NCI-H2227 treated with DMSO at 0.1 percent for 48 hours (cell line): ENCODE measurements around the gene UST.
"Not testable (repeated sequence)": the region's sequence is repeated elsewhere in the genome, so short reads cannot be mapped to it uniquely, and the experiment has no call there.

Experiments
- DNase-seq: peaks from one replicate; lab custom pipeline; 2025; lab: John Stamatoyannopoulos, UW

UST gene

DNA sequence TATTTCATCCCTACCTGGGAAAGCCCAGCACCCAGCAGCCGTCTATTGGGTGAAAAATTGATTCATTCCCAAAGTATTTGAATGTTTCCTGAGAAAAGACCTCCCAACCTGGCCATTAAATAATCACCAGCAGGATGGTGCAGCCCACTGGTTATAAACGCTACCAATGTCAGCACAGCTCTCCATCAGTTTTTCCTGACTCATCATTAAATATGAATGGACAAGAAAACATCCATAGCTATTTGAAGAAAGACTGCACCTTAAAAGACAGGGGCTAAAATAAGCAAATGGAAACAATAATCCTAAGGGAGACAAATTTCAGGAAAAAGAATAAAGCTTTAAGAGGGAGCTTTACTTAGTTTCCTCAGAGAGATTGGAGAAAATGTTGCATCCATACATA lies 261.9 kb downstream of the UST start:
- DNase-seq = no peak

DNA sequence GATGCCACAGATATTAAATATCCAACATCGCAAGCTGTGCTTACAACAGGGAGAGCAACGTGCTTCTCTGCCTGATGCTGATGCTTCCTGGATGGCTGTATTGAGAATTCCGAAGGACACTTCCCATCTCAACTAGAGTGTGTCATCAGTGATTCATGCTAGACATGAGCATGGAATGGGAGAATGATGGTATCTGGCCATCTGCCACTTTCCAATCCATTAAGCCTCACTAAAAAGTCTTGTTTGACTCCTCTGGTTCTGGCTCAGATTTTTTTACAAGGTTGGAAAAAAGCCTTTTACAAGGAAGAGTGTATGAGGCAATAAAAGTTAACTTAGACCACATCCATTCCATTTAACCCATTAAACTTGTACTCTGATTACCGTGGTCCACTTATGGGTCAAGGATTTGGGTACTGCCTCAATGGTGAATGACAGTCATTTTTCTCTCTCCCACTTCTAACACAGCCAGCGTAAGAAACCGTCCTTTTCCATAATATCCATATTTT lies 265.3 kb downstream of the UST start:
- no peak for DNase-seq

DNA sequence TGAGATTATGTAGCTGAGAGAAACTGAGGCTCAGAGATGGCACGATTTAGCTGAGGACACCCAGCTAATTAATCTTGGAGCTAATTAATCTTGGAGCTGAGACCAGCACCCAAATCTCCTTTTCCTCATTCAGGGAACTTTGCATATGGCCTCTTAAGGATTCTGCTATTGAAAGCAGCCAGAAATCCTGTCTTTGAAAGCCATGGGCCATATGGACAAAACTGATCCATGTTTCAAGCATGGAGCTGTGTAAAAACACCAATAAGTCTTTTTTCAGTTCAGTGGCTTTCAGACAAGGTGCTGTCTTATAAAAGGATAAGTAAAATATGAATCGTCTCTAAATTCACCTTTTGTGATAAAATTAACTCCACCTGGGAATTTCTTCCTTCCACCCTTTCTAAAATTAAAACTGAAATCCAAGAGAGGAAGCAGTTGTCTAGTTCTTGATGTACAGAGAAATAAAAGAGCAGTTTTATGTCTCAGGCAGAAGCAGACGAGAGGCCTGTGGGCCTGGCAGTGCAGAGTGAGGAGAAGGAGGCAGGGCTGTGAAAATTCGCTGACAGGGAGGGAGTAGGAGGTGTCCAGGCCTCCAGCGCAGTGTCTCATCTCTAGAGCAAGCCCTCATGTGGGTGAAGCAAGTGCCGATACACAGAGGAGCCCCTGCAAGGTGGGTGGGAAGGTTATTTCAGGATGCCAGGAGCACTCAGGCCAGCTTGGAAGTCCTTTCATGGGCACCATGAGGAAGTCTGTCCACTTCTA lies 266.9 kb downstream of the UST start:
- no peak for DNase-seq

DNA sequence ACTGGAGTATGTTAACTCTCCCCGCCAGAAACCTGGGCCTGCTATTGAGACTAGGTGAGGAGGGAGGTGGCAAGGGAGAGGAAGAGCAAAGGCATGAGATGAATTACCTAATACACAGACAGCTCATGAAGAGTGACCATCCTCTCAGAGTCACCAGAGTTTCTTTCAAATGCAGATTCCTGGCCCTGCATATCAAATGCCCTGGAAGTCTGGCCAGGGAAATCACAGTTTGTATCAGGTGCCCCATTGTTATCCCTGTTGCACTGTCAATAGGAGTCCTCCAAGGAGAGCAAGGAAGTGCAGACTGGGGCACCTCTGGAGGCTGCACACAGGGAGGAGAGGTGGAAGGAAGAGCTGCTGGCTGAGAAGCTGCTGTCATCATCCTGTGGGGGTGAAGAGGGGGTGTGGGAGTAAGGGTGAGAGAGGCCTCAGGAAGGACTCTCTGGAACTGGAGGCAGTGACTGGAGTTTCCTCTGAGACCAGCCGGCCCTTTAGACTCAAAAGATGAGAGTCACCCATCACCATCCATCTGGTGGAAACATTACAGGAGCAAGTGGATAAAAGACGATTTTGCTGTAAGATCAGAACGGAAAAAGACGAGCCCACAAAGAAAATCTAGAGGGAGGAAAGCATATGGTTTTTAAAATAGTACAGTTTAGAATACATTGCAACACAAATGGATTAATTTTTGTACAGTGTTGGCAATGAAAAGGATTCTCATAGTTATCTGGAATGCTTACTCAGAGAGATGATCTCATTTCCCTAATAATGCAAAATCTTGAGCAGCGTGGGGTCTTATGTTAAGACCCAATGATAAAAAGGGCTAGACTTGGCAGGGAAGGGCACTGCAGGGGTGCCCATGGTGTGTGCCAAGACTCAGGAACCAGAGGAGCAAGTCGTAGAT lies 268.1 kb downstream of the UST start:
- no peak for DNase-seq

DNA sequence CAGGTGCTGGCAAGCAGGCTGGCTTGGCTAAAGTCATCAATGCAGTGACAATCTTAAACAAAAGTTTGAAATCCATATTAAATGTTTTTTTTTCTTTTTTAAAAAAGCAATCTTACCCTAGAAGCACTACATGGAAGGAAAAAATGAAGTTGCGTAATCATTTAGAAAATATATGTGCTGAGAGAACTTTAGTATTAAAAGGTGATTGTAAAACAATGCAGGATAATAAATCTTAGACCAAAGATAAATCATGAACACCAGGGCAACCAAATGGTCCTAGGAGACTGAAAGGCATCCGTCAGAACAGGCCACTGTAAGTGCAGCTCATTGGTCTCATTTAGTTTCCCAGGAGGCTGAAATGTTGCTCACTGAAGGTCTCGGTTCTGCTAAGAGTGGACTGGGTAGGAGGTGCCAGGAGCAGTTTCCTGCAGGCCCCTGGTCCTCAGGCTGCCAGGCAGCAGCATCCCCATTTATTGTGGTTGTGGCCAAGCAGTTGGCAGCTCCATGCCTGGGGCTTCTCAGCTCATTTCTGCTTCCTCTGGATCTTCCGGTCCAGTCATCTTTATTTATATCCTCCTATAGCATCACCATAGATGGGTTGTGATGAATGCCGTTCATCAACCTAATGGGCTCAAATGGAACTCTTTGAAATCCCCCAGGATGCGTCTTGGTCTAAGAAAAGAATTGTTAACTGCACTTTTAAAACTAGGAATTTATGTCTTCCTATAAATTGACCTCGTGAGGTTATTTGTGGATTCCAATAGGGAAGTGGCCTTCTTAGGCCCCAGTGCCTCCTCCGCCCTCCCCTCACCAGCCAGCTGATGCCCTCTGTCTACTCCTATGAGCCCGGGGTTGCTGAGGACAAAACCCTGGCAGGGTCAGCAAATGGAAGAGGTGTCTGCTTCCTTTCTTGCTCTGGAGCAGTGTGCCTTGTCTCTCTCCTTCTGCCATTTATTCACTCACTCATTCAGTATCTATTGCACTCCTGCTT lies 269.0 kb downstream of the UST start:
- no peak for DNase-seq

DNA sequence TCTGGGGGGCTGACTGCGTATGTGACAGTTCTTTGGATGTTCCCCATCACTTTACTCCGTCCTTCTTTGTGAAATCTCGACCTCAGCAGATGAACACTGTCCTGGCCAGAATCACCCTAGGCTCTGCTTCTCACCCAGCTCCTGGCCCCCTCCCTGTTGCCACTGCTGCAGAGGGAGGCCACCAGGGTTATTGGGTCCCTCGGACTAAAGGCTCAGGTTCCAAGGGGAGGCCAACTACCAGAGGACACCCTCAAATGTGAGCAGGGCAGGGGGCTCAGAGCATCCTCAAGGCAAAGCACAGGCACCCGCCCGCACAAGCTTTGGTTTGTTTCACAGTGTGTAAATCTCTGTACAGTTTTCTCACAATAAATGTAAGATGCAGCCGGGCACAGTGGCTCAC lies 269.9 kb downstream of the UST start:
- DNase-seq = no peak

DNA sequence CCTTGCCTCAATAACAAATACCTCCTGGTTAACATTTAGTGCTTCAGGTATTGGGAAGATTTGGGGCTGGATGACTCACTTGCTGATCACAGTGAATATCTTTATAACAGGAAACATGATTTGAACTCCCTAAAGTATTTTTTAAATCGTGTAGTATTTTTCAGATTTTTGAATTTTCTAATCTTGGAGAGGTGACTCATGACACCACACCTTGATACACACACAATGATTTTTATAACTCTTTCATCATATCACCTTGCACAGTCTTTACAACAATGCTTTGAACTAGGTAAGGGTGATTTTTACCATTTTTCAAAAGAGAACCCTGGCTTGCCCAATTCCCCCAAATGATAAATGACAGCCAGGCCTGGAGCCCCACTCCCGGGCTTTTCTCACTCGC lies 273.5 kb downstream of the UST start:
- DNase-seq = no peak

DNA sequence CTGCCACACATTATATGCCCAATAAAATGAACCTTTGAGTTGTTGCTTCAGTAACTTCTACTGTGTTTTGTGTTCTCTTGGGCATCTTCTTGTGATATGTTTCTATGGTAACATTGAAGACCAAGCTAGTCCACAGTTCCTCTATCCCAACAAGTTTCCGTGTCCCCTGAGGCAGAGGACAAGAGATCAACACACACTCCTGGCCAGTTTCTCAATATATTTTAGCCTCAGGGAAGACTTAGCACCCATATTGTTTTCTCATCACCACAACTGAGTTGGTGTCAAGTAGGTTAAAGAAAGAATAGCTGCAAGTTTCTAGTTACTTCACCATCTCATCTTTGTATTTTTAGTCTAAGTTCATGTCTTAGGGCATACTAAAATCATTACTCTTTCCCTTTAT lies 277.5 kb downstream of the UST start:
- no peak for DNase-seq

DNA sequence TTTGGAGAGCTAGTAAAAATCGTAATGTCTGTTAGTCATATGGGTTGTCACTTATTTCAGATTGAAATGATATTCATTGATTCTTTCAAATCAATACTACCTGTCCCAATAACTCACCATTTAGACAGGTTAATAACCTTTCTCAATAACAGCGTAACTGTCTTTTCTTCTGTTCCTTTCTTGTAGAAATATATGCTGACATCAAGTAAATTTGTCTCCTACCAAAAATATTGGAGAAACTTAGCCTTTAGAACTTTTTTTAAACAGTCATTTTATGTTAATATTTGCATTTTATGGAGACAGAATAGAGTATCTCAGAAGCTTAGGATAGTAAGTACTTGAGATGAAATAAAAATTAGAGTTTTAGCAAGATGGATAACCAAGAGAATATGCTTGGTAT lies 278.2 kb downstream of the UST start:
- DNase-seq = no peak

DNA sequence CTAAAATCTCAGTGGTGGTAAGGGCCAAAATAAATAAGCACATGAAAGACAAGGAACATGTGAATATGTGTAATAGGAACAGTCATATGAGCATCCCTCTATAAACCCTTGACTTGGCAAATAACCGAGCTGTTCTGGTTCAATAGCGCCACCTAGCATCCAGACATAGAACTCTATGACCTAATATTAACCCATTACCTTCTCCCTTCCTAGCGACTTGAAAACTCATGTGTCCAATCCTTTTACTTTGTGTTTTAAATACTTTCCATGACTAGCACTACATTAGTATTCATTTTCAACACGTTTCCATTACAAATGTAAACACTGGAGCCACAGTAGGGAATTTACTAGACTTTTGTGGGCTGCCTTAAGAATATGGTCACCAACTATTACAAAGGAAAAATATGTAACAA lies 279.7 kb downstream of the UST start:
- DNase-seq = no peak

DNA sequence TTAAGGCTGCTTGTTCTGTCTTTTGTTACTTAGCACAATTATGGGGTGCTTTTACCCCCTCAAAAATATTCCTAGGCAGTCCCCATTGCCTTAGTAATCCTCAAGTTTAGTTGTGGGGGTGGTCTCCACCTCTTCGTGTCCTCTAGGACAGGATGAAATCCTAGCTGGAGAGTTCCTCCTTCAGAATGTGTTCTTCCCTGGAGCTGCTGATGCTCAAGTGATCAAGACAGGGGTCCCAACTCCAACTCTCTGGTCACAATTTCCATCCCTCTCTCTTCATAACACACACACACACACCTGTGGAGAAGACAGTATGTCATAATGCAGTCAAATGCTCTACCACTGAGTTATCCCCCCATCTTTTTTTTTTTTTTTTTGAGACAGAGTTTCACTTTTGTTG lies 280.7 kb downstream of the UST start:
- no peak for DNase-seq

DNA sequence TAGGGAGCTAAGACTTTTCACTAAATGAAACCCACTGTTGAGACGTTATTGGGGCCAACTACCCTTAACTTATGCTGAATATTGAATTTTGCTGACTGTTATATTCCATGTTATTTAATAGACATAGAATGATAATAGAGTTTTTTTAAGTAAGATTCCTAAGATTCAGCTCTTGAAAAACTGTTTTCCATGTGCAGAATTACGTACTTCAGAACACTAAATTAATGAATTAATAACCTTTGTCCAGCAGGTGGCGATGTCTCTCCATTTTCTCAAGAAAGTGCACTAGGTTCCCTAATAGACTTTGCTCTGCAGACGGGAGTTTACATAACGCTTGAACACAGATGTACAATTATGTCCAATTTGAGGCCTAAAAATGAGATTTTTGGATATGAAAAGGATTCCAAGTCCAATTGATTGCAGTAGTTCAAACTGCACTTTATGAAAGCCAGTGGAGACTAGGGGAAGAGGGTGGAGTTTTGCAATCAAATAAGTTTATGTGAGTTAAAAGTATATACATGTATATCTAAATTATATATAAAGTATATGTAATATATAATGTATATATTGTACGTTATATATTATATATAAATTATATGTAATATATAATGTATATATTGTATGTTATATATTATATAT lies 282.1 kb downstream of the UST start:
- DNase-seq = peak; percentile 80

DNA sequence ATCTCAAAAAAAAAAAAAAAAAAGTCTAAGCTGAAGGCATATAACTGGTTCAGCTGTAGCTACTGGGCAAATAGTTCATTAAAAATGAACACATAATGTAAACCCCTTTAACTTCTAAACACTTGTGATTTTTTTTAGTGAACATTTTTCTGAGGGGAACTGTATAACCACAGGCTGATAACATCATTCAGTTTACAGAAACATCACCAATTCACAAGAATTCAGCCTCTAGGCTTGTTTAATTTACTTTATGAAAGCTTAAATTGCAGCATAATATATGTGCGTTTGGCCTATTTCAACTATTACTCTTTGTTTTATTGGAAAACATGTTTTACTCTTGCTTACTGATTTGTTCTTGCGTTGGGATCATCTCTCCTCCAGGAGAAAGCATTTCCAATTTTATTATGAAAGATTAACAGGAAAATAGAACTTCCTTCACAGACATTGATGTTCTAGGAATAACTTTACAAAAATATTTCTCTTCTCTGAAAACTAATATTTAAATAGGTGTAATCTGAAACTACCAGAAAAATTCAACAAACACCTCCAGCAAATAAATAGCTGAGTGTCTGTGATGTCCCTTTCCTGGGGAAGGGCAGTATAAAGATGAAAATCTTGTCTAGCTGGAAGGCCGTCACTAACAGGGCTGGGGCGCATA lies 284.5 kb downstream of the UST start:
- DNase-seq = no peak

DNA sequence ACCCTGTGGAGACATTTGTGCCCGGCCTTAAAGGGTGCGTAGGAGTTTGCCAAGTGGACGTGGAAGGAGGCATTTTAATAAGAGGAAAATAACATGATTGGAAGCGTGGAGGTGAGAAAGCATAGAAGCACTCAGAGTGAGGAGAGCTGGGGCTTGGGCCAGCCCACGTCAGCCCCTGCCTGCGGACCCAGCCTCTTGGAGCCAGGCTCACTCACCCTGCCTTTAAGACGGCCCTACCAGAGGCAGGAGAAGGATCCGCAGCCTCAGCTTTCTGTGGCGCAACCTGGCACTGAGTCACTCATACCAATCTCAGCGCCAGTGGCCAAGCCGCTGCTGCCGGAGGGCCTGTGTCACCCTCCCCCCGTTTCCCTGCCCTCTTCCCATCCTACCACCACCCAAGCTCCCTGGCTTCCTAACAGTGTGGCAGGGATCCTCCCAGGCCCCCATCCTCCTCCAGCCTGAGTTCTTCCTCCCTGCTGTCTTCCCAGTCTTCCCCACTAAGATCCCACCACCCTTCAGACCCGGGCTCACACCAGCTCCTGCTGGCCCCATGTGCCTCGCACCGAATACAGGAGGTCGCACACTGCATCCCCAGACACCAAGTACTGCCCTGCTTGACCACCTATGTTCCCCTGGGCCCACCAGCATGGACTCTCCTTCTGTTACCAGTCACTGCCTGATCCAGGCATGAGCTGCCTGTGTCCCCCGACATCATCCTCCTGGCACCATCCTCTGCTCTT lies 285.2 kb downstream of the UST start:
- DNase-seq = no peak

DNA sequence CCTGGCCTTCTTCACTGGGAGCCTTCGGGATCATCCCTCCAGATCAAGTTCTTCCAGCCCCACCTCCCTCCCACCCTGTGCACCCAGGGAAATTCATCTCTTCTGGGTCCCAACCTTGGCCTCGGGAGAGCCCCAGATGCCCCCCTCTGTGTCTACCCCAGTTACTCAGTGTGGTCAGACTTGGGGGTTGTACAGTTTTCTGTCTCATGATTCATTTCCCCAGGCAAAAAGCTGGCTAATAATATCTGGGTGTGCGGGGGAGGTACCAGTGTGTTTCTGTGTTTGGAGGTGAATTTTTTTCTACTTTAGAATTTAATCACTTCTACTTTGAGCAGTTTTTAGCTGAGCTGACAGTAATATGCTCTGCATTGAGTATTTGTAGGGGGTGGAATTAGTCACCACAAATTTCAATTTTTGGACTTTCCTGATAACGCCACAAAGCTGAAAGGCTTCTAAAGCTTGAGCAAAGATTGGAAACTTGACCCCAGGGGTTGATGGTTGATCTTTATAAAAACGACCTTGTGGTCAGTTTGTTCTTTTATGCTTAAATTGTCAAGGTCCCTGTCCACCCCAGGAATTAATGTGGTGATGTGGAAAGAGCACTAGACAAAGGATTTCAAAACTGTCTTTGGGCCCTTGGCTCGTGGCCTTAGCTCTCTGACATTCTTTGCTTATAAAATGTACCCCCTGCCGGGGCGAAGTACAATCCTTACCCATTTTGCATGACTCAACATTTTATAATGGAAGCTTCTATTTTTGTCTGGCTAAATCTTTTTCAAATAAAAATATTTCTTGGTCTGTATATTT lies 286.0 kb downstream of the UST start:
- no peak for DNase-seq

DNA sequence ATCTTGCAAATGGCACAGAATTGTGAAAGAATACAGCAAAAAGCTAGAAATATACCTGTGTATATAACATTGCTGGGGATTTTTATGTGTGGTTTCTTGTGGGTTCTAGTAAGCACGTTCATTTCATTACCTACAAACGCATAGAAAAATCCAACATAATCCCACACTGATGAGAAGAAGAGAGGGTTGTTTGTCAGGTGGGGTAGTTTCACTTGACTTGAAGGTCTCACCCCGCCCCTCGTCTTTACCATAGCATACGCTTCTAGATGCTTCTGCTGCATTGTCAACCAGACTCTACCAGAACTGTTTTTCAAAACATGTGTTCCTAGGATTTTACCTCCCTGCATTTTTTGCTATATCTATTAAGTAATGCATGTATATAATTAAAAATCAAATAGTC lies 286.6 kb downstream of the UST start:
- DNase-seq = no peak

DNA sequence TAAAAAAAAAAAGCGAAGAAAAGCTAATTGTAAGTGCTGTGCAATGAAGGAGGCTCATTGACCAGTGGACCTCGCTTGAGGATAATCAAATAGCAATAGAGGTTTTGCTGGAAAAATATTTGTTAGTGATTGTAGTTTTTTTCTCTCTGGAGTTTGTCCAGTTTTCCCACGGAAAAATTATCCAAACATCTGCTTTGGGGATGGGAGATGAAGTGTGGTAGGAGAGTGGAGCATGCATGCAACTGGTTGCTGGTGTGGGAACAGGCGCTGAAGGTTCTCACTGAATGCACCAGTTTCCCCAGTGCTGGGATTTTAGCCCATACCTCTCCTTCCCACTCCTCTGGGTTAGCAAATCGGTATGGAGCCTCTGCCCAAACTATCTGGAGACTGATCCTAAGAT lies 288.9 kb downstream of the UST start:
- no peak for DNase-seq

DNA sequence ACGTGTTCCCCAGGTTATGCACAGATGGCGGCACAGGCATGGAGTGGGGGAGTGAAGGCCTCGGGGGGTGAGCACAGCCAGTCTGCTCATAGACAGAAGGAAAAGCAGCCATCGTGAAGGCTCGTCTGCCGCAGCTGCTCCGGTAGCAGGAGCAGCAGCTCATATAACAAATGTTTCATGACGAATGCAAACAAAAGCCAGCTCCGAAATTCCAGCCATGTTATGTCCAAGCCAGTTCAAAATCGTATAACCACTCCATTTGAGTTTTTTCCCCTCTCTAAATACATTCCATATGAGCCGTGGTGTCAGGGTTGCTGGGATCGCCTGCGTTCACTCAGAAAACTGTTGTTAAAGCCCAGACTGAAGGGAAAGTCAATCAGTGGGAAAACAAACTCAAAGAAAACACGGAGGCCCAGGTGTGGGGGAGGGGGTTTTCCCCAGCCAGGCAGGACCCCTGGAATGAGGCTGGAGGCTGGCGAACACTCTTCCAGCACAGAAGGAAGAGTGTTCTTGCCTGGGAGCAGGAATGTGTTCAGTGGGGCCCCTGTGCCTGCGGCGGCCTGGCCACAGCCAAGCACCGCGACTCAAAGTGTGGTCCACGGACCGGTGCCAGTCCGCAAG lies 290.3 kb downstream of the UST start:
- DNase-seq = no peak

DNA sequence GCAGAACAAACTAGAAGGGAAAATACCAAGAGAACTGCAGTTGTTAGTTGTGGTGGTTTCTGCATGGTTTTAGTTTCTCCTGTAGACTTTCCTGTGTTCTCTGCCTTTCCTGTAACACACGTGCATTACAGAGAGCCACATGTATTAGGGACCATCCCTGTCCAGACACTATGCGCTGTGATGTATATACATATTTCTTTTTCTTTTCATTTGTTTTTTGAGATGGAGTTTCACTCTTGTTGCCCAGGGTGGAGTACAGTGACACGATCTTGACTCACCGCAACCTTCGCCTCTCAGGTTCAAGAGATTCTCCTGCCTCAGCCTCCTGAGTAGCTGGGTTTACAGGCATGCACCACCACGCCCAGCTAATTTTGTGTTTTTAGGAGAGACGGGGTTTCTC lies 292.2 kb downstream of the UST start:
- DNase-seq = not testable (repeated sequence)
